Left renal pelvis (tissue), 4 donors: ENCODE data around the gene F11R. TPM values are rescaled to one million over a fixed set of nuclear protein-coding genes. Genes with fewer than 3 reads are reported as not detected.

Source experiments
- polyA plus RNA-seq, 4 donors: library from polyadenylated mRNA; unstranded; fragments of 120-200 nt; gene quantifications; one replicate each; pipeline ENCODE4 v1.2.1, GENCODE V29; 2013; ENCODE audit not compliant: insufficient read length in 4 of 4

F11R gene
- polyA plus RNA-seq, 4 donors = 11.1 to 98.1 (median 85.2) TPM

Other genes starting within 250 kb of the F11R start
- gene LY9, start 225.0 kb downstream of the F11R start, polyA plus RNA-seq = under 1 TPM in 3 of 4 donors, not detected in 1; 0.17 to 0.49 (median 0.31) TPM
- gene CD244, start 158.3 kb downstream of the F11R start, polyA plus RNA-seq = under 1 TPM; 0.07 to 0.42 (median 0.19) TPM
- gene ITLN1, start 136.0 kb downstream of the F11R start, polyA plus RNA-seq = 1 to 10 TPM in 3 of 4 donors, under 1 TPM in 1; 0.30 to 4.7 (median 1.9) TPM
- not detected for gene ITLN2, start 66.3 kb downstream of the F11R start, polyA plus RNA-seq
- gene TSTD1, start 17.8 kb upstream of the F11R start, polyA plus RNA-seq = 10 to 100 TPM in 3 of 4 donors, 1 to 10 TPM in 1; 9.5 to 75.7 (median 52.2) TPM
- 10 to 100 TPM; 51.0 to 68.9 (median 54.5) TPM for gene USF1, start 24.8 kb upstream of the F11R start, polyA plus RNA-seq
- 1 to 10 TPM; 2.2 to 3.8 (median 2.3) TPM for gene ARHGAP30, start 48.7 kb upstream of the F11R start, polyA plus RNA-seq
- 1 to 10 TPM in 3 of 4 donors, under 1 TPM in 1; 0.14 to 7.3 (median 3.8) TPM for gene NECTIN4, start 68.4 kb upstream of the F11R start, polyA plus RNA-seq
- 10 to 100 TPM in 3 of 4 donors, 1 to 10 TPM in 1; 4.0 to 19.4 (median 17.3) TPM for gene KLHDC9, start 77.2 kb upstream of the F11R start, polyA plus RNA-seq
- gene PFDN2, start 96.9 kb upstream of the F11R start, polyA plus RNA-seq = 10 to 100 TPM; 58.7 to 75.7 (median 73.8) TPM
- 10 to 100 TPM; 29.1 to 59.8 (median 48.6) TPM for gene NIT1, start 97.0 kb upstream of the F11R start, polyA plus RNA-seq
- gene DEDD, start 111.5 kb upstream of the F11R start, polyA plus RNA-seq = 10 to 100 TPM; 41.6 to 55.5 (median 48.9) TPM
- gene UFC1, start 132.8 kb upstream of the F11R start, polyA plus RNA-seq = 100 to 1,000 TPM; 136 to 169 (median 149) TPM
- gene USP21, start 138.3 kb upstream of the F11R start, polyA plus RNA-seq = 10 to 100 TPM; 44.9 to 55.2 (median 47.2) TPM
- 10 to 100 TPM; 31.9 to 63.1 (median 38.8) TPM for gene PPOX, start 145.3 kb upstream of the F11R start, polyA plus RNA-seq
- 10 to 100 TPM; 40.9 to 45.2 (median 42.3) TPM for gene B4GALT3, start 156.4 kb upstream of the F11R start, polyA plus RNA-seq
- gene ADAMTS4, start 177.9 kb upstream of the F11R start, polyA plus RNA-seq = 1 to 10 TPM in 1 of 4 donors, under 1 TPM in 3; 0.60 to 6.1 (median 0.79) TPM
- gene NDUFS2, start 181.2 kb upstream of the F11R start, polyA plus RNA-seq = 100 to 1,000 TPM; 126 to 217 (median 189) TPM
- 10 to 100 TPM; 13.1 to 39.3 (median 17.1) TPM for gene FCER1G, start 194.1 kb upstream of the F11R start, polyA plus RNA-seq
- gene APOA2, start 202.5 kb upstream of the F11R start, polyA plus RNA-seq = 10 to 100 TPM in 1 of 4 donors, 1 to 10 TPM in 1, under 1 TPM in 1, not detected in 1; 0.73 to 87.7 (median 2.5) TPM
- 10 to 100 TPM in 3 of 4 donors, 1 to 10 TPM in 1; 9.9 to 15.4 (median 14.2) TPM for gene TOMM40L, start 204.9 kb upstream of the F11R start, polyA plus RNA-seq
- gene NR1I3, start 217.1 kb upstream of the F11R start, polyA plus RNA-seq = 1 to 10 TPM; 1.9 to 3.5 (median 2.8) TPM
- 1 to 10 TPM in 3 of 4 donors, under 1 TPM in 1; 0.59 to 1.9 (median 1.4) TPM for gene PCP4L1, start 237.6 kb upstream of the F11R start, polyA plus RNA-seq